ENCODE data around the gene PTPN1.
"Not testable (repeated sequence)": the region's sequence is repeated elsewhere in the genome, so short reads cannot be mapped to it uniquely, and the experiment has no call there.

PTPN1 gene

DNA sequence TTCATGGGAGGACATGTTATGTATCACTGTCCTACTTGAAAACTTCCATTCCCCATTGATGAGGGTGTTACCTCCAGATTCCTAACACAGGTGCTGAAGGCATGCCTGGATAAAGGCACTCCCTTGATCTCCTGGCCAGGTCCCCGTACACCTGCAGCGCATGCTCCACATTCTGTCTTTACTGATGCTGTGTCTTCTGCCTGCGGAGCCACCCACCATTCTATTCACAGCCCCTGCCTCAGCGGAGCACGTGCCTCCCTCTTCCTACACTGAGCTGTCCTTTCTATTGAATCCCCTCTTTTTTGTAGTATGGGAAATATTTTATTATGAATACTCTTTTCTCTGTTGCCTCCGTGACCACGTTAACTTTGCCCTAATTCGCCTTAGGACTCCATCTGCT is 25.0 kb downstream of the PTPN1 start:
- H3K4me3 ChIP-seq (ENCODE audit: low read depth, low read length): no peak overlapping the region
- TF ChIP-seq, protein P1, sequence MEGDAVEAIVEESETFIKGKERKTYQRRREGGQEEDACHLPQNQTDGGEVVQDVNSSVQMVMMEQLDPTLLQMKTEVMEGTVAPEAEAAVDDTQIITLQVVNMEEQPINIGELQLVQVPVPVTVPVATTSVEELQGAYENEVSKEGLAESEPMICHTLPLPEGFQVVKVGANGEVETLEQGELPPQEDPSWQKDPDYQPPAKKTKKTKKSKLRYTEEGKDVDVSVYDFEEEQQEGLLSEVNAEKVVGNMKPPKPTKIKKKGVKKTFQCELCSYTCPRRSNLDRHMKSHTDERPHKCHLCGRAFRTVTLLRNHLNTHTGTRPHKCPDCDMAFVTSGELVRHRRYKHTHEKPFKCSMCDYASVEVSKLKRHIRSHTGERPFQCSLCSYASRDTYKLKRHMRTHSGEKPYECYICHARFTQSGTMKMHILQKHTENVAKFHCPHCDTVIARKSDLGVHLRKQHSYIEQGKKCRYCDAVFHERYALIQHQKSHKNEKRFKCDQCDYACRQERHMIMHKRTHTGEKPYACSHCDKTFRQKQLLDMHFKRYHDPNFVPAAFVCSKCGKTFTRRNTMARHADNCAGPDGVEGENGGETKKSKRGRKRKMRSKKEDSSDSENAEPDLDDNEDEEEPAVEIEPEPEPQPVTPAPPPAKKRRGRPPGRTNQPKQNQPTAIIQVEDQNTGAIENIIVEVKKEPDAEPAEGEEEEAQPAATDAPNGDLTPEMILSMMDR (IDR thresholded peaks at IDR 0.05; ENCODE audit: low read depth, low read length): no peak

DNA sequence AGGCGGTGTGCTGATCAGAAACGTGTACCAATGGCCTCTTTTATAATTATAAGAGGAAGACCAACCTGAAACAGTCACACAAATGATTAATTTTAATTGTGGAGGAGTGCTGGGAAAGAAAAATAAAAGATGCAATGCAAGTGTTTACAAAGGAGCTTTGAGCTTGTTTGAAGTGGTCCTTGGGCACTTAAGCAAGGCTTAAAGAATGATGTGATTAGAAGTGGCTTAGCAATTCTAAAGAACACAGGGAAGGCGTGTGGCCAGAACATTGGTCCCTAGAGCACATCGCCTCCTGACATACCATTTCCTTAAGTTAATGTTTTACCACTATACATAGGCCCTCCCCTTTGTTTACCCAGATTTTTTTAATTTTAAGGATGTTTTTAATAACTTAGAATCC is 26.1 kb downstream of the PTPN1 start:
- TF ChIP-seq, protein P1 (IDR thresholded peaks at IDR 0.05; ENCODE audit: low read depth, low read length): no peak
- no peak overlapping the region for H3K4me3 ChIP-seq (ENCODE audit: low read depth, low read length)

DNA sequence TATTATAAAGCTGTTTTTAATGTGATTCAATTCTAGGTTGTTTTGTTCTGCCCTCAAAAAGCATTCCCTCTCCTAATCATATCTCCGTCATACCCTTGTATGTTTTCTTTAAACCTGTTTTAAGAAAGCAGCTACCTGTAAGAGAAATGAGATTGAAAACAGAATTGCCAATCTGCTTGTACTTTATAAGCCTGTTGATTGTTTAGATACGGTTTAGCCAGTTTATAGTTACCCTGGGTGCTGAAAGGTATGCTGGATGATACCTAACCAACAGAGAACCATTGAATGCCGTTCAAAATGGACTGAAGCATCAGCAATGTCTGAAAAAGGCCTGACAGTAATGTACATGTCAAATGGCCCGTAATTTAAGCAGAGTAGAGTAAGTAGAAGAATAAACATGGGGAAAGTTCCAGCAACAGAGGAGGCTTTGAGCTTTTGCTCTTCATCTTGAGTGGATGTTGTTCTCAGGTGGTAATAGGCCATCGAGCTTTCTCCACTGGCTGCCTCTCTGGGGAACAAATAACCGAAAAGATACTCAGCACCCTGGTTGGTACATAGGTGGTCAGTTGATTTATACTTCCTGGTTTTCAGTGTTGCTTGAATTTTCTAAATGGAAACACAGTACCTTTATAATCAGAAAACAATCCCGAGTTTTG is 27.5 kb downstream of the PTPN1 start:
- TF ChIP-seq, protein P1 (IDR thresholded peaks at IDR 0.05; ENCODE audit: low read depth, low read length): no peak
- no peak overlapping the region for H3K4me3 ChIP-seq (ENCODE audit: low read depth, low read length)

DNA sequence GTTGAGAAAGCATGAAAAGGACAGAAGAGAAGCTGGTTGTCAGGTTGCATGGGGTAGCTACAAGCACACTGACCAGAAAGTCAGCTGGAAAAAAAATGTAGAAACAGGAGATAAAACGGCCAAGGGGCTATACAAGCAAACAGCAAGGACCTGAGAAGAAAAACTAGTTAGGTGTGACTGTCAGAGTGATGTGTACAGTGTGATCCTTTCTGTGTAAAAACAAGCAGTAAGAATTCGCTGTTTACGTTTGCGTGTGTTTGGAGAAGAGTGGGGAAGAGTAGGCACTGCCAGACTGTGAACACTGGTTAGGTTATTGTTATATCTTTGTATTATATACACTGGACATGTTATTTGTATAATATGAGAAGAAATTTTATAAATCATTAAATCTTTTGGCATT is 28.1 kb downstream of the PTPN1 start:
- TF ChIP-seq, protein P1 (IDR thresholded peaks at IDR 0.05; ENCODE audit: low read depth, low read length): no peak
- no peak overlapping the region for H3K4me3 ChIP-seq (ENCODE audit: low read depth, low read length)

DNA sequence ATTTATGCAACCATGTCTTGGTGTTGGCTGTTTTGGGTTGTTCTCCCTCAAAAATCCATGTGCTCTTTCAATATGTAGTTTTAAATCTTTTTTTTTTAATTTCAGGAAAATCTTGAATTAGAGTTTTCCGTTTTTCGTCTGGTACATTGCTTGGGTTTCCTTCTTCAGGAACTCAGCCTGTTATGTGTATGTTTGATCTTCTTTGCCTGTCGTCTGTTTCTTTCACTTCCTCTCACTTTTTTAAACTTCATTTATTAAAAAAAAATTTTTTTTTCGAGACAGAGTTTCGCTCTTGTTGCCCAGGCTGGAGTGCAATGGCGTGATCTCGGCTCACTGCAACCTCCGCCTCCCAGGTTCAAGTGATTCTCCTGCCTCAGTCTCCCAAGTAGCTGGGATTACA is 29.6 kb downstream of the PTPN1 start:
- not testable (repeated sequence) for H3K4me3 ChIP-seq (ENCODE audit: low read depth, low read length)

DNA sequence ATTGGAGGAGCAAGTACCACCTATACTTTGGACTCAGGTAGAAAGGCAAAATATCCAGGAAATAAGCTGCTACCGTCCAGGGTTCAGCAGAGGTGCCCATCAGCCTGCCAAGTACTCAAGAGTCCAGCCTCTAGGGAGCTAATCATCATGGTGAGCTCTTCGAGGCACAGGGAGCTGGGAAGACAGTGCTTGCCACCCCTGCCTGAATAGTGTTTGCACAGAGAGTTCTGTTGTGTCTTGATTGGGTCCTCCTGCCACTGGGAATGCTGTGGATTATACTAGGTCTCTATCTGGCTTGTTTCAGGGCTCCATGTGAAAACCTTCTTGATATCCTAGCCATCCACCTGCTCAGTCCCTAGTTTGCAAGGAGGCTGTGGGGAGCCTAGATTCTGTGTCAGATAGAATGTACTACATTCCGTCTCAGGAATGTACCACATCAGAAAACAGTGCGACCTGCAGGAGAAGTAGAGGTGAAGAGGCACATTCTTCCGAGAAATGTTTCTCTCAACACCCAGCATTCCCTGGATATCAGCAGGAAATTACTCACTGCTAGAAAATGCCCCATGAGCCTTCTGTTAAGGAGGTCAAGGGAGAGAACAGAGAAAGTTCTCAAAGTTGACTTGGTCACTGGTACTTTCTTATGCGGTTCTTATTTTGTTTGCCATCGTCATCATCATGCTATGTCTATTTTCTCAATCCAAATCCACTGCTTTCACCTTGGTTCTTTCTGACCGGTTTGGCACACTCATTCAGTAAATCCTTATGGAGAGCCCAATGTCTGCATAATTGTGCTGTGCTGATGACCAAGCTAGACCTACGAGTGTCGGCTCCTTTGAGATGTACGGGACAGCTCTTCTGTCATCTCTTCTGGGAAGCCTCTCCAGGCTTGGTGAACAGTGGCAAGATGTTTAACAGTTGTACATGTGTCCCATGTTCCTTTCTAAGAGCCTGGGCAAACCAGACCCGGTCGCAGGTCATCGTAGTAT is 30.7 kb downstream of the PTPN1 start:
- no peak overlapping the region; the same call in 1 of the 2 replicates for H3K4me3 ChIP-seq (ENCODE audit: low read depth, low read length)
- TF ChIP-seq, protein P1 (IDR thresholded peaks at IDR 0.05; ENCODE audit: low read depth, low read length): no peak

DNA sequence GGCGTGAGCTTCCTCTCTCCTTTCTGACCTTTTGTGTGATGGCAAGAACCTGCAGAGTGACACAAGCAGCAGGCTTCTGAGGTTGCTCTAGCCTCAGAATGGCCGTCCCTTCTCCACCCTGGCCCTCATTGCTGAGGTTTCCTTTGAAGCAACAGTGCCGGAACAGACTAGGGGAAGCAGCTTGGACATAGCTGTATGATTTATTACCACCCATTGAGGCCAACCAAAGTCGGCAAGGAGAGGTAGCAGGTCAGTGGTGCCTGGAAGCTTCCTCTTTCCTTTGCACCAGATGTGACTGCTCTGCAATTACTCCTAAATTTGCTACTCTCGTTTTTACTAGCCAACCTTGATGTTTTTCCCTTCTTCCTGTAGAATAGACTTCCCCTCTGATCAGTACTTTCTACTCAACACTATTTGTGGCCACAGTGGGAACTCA is 31.4 kb downstream of the PTPN1 start:
- TF ChIP-seq, protein P1 (IDR thresholded peaks at IDR 0.05; ENCODE audit: low read depth, low read length): no peak
- H3K4me3 ChIP-seq (ENCODE audit: low read depth, low read length): no peak overlapping the region; the same call in 1 of the 2 replicates
